ENCODE results near the gene DNALI1.

DNA sequence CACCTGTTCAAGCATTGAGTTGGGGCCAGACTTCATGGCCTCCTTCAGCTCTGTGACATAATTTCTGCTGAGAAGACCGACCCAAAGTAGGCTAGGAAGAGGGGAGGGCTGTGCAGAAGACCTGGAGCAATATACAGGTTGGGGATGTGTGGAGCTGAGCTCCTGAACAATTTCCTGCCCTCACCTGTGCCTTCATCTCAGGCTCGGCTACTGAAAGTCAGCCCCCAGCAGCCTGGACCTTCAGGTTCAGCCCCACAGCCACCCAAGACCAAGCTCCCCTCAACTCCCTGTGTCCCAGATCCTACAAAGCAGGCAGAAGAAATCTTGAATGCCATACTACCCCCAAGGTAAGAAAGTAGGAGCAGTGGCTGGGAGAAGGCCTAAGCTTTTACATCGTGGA is 662 bp downstream of the DNALI1 start:
- TF ChIP-seq EZH2 (IDR thresholded peaks at IDR 0.05; ENCODE audit: low read length, unreplicated experiment), result no peak
- TF ChIP-seq EZH2phosphoT487 (IDR thresholded peaks at IDR 0.05; ENCODE audit: borderline replicate concordance, low read length), result no peak
- TF ChIP-seq, protein P1, sequence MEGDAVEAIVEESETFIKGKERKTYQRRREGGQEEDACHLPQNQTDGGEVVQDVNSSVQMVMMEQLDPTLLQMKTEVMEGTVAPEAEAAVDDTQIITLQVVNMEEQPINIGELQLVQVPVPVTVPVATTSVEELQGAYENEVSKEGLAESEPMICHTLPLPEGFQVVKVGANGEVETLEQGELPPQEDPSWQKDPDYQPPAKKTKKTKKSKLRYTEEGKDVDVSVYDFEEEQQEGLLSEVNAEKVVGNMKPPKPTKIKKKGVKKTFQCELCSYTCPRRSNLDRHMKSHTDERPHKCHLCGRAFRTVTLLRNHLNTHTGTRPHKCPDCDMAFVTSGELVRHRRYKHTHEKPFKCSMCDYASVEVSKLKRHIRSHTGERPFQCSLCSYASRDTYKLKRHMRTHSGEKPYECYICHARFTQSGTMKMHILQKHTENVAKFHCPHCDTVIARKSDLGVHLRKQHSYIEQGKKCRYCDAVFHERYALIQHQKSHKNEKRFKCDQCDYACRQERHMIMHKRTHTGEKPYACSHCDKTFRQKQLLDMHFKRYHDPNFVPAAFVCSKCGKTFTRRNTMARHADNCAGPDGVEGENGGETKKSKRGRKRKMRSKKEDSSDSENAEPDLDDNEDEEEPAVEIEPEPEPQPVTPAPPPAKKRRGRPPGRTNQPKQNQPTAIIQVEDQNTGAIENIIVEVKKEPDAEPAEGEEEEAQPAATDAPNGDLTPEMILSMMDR (conservative IDR thresholded peaks at IDR 0.05; ENCODE audit: low read depth, low read length), result no peak
